Activated T-cell treated with anti-CD3 and anti-CD28 coated beads, Interleukin-2, amount 50 U/mL, for 72 hours (primary cell): ENCODE data around the gene CACNG8. TPM values are rescaled to one million over a fixed set of nuclear protein-coding genes. Genes with fewer than 3 reads are reported as not detected.
"Not testable (repeated sequence)": the region's sequence is repeated elsewhere in the genome, so short reads cannot be mapped to it uniquely, and the experiment has no call there.

Experiments
- ATAC-seq, 2 donors: fragments of 150-1000 bp; cut with Tn5 transposase; replicated peaks in 1 of 2; 2 replicates each; pipeline ENCODE4 v1.10.0; 2021; ENCODE audit warnings: moderate library complexity in 2 of 2, mild to moderate bottlenecking in 1 of 2
- DNase-seq, 2 donors: peaks; one replicate each; pipeline ENCODE4 v3.0.0; 2021 to 2022; ENCODE audit warnings: mixed read lengths in 1 of 2
- H3K27ac Mint-ChIP-seq: one replicate; pipeline ENCODE4 v1.8.0; 2022; ENCODE audit warnings: mild to moderate bottlenecking, moderate library complexity, mixed read lengths
- H3K27me3 Mint-ChIP-seq: one replicate; pipeline ENCODE4 v1.8.0; 2022; ENCODE audit warnings: low read depth, mixed read lengths
- H3K36me3 Mint-ChIP-seq, 2 donors: one replicate each; pipeline ENCODE4 v1.8.0; 2022; ENCODE audit warnings: mixed read lengths in 2 of 2, mild to moderate bottlenecking in 1 of 2; ENCODE audit not compliant: insufficient read depth in 2 of 2
- H3K4me1 Mint-ChIP-seq: one replicate; pipeline ENCODE4 v1.8.0; 2022; ENCODE audit warnings: low read depth, mixed read lengths
- H3K4me3 Mint-ChIP-seq, 2 donors: one replicate each; pipeline ENCODE4 v1.8.0; 2022; ENCODE audit warnings: mild to moderate bottlenecking in 2 of 2, mixed read lengths in 2 of 2, moderate library complexity in 2 of 2
- H3K9me3 Mint-ChIP-seq, 2 donors: one replicate each; pipeline ENCODE4 v1.8.0; 2022; ENCODE audit warnings: mixed read lengths in 2 of 2
- total RNA-seq, 2 donors: library from RNA; stranded (reverse); gene quantifications; one replicate each; pipeline ENCODE4 v1.2.3, GENCODE V29; 2022

The CACNG8 gene
- total RNA-seq, 2 donors from 2014 or later, result 0.02 TPM; not detected in 1

- H3K36me3 Mint-ChIP-seq, result no peaks in the 10 kb centered on the region
- H3K27me3 Mint-ChIP-seq, result peaks cover 17% of the 10 kb centered on the region
- ATAC-seq, result no peak
- no peaks in the 10 kb centered on the region for H3K4me1 Mint-ChIP-seq
- H3K9me3 Mint-ChIP-seq, result no peaks in the 10 kb centered on the region
- H3K4me3 Mint-ChIP-seq, result no peak overlapping the region
- no peak overlapping the region for H3K27ac Mint-ChIP-seq
- DNase-seq, result no peak
These were observed 72.8 kb downstream of the CACNG8 start for GRCh38 chr19:54035215-54036178.

DNA sequence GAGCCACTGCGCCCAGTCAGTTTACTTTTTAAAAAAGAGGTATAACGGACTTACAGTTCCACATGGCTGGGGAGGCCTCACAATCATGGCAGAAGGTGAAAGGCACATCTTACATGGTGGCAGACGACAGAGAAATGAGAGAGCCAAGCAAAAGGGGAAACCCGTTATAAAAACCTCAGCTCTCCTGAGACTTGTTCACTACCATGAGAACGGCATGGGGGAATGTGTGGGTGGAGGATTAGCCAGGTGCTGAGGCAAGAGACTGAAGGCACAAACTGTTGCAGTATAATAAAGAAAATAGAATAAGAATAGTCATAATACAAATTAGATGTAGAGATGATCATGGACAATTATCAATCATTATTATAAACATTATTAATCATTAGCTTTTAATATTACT lies 73.8 kb downstream of the CACNG8 start:
- H3K9me3 Mint-ChIP-seq, H3K27ac Mint-ChIP-seq, H3K36me3 Mint-ChIP-seq, ATAC-seq, H3K4me1 Mint-ChIP-seq, H3K4me3 Mint-ChIP-seq, DNase-seq: not testable (repeated sequence)
- H3K27me3 Mint-ChIP-seq, result peaks cover 12% of the 10 kb centered on the region

Other genes with a start within 250 kb of the CACNG8 start
- gene NLRP12, start 138.6 kb upstream of the CACNG8 start, total RNA-seq, result not detected
- gene MYADM, start 95.1 kb upstream of the CACNG8 start, total RNA-seq, result 10 to 100 TPM; 32.7 to 43.5 TPM
- not detected for gene PRKCG, start 80.7 kb upstream of the CACNG8 start, total RNA-seq
- not detected for gene CACNG7, start 53.7 kb upstream of the CACNG8 start, total RNA-seq
- gene CACNG6, start 28.7 kb downstream of the CACNG8 start, total RNA-seq, result not detected
- not detected for gene VSTM1, start 101.0 kb downstream of the CACNG8 start, total RNA-seq
- gene TARM1, start 118.4 kb downstream of the CACNG8 start, total RNA-seq, result not detected
- 1 to 10 TPM; 1.1 to 2.3 TPM for gene OSCAR, start 137.9 kb downstream of the CACNG8 start, total RNA-seq
- 10 to 100 TPM; 40.6 to 52.6 TPM for gene NDUFA3, start 139.9 kb downstream of the CACNG8 start, total RNA-seq
- gene TFPT, start 152.7 kb downstream of the CACNG8 start, total RNA-seq, result 10 to 100 TPM; 36.0 to 38.8 TPM
- gene PRPF31, start 152.8 kb downstream of the CACNG8 start, total RNA-seq, result 10 to 100 TPM; 55.0 to 55.6 TPM
- 100 to 1,000 TPM in 1 of 2 donors, 10 to 100 TPM in 1; 84.5 to 107 TPM for gene CNOT3, start 174.8 kb downstream of the CACNG8 start, total RNA-seq
- 1 to 10 TPM; 2.9 to 3.7 TPM for gene LENG1, start 196.8 kb downstream of the CACNG8 start, total RNA-seq
- under 1 TPM; 0.24 to 0.63 TPM for gene TMC4, start 210.2 kb downstream of the CACNG8 start, total RNA-seq
- gene MBOAT7, start 226.6 kb downstream of the CACNG8 start, total RNA-seq, result 10 to 100 TPM; 60.3 to 71.0 TPM
- 10 to 100 TPM; 11.0 to 17.5 TPM for gene TSEN34, start 228.4 kb downstream of the CACNG8 start, total RNA-seq
- gene RPS9, start 237.9 kb downstream of the CACNG8 start, total RNA-seq, result 1,000 to 10,000 TPM; 1,618 to 1,817 TPM